ENCODE measurements around the gene GPX3. TPM values are rescaled to one million over a fixed set of nuclear protein-coding genes. Genes with fewer than 3 reads are reported as not detected.

The GPX3 gene
- total and polyA plus RNA-seq, 10 of the 15 experiments (the other 5 are each of a cell fraction or from before 2014, with no cell fraction given) = 0.04 to 1.0 (median 0.15) TPM; not detected in 3

DNA sequence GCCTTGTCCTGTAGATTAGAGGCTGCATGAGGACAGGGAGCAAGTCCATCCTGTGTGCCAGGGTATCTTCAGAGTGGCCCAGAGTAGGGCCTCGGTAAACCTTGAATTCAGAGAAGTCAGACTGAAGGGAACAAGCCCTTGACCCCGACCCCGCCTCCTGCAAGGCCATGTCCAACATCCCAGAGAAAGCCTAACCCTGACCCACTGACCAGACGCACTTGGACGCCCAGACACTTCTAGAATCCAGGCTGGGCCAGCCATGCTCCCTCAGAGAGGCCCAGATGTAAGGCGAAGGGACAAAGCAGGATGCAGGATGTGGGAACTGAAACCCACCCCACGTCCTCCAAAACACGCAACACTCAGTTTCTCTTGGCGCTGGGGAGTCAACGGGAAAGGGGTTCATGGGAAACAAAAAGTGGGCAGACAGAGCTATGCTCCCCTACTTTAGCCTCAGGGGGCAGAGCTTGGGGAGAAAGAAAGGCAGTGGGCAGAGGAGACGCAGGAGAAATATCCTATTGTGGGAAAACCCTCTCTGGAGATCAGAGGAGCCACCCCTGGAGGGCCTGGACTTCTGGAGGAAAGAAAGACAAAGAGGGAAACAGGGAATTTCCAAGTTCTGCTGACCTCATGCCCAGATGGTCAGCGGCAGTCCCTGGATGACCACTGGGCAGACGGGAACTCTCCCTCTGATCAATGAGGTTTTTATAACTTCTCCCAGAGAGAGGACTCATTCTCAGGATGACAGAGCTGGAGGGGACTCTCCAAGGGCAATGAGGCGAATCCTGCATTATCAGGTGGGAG lies 47.4 kb downstream of the GPX3 start (continued):
- TF ChIP-seq, protein P1, sequence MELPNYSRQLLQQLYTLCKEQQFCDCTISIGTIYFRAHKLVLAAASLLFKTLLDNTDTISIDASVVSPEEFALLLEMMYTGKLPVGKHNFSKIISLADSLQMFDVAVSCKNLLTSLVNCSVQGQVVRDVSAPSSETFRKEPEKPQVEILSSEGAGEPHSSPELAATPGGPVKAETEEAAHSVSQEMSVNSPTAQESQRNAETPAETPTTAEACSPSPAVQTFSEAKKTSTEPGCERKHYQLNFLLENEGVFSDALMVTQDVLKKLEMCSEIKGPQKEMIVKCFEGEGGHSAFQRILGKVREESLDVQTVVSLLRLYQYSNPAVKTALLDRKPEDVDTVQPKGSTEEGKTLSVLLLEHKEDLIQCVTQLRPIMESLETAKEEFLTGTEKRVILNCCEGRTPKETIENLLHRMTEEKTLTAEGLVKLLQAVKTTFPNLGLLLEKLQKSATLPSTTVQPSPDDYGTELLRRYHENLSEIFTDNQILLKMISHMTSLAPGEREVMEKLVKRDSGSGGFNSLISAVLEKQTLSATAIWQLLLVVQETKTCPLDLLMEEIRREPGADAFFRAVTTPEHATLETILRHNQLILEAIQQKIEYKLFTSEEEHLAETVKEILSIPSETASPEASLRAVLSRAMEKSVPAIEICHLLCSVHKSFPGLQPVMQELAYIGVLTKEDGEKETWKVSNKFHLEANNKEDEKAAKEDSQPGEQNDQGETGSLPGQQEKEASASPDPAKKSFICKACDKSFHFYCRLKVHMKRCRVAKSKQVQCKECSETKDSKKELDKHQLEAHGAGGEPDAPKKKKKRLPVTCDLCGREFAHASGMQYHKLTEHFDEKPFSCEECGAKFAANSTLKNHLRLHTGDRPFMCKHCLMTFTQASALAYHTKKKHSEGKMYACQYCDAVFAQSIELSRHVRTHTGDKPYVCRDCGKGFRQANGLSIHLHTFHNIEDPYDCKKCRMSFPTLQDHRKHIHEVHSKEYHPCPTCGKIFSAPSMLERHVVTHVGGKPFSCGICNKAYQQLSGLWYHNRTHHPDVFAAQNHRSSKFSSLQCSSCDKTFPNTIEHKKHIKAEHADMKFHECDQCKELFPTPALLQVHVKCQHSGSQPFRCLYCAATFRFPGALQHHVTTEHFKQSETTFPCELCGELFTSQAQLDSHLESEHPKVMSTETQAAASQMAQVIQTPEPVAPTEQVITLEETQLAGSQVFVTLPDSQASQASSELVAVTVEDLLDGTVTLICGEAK (IDR thresholded peaks at IDR 0.05; ENCODE audit: borderline replicate concordance) = no peak
- TF ChIP-seq BHLHE40 (IDR thresholded peaks at IDR 0.05; ENCODE audit: borderline replicate concordance in 1 of 2, low read depth in 2 of 2, low read length in 1 of 2) = no peak
- no peak for TF ChIP-seq PAX8 (IDR thresholded peaks at IDR 0.05)
- no peak for TF ChIP-seq SREBF1 (IDR thresholded peaks at IDR 0.05; ENCODE audit: low read length)
- TF ChIP-seq SMAD1 (IDR thresholded peaks at IDR 0.05; ENCODE audit: low read depth, partially characterized antibody) = no peak
- TF ChIP-seq, protein P2, sequence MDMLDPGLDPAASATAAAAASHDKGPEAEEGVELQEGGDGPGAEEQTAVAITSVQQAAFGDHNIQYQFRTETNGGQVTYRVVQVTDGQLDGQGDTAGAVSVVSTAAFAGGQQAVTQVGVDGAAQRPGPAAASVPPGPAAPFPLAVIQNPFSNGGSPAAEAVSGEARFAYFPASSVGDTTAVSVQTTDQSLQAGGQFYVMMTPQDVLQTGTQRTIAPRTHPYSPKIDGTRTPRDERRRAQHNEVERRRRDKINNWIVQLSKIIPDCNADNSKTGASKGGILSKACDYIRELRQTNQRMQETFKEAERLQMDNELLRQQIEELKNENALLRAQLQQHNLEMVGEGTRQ (IDR thresholded peaks at IDR 0.05; ENCODE audit: borderline replicate concordance, low read depth, low read length) = no peak
- no peak for TF ChIP-seq CEBPB (IDR thresholded peaks at IDR 0.05; ENCODE audit: borderline replicate concordance in 1 of 2, low read depth in 2 of 2, low read length in 2 of 2)
- TF ChIP-seq E2F4 (IDR thresholded peaks at IDR 0.05; ENCODE audit: low read depth, low read length) = no peak
- TF ChIP-seq ZNF622 (IDR thresholded peaks at IDR 0.05) = no peak
- no peak for TF ChIP-seq SKIL (IDR thresholded peaks at IDR 0.05; ENCODE audit: low read depth, poor library complexity, severe bottlenecking)
- TF ChIP-seq, protein P3, sequence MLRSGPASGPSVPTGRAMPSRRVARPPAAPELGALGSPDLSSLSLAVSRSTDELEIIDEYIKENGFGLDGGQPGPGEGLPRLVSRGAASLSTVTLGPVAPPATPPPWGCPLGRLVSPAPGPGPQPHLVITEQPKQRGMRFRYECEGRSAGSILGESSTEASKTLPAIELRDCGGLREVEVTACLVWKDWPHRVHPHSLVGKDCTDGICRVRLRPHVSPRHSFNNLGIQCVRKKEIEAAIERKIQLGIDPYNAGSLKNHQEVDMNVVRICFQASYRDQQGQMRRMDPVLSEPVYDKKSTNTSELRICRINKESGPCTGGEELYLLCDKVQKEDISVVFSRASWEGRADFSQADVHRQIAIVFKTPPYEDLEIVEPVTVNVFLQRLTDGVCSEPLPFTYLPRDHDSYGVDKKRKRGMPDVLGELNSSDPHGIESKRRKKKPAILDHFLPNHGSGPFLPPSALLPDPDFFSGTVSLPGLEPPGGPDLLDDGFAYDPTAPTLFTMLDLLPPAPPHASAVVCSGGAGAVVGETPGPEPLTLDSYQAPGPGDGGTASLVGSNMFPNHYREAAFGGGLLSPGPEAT (IDR thresholded peaks at IDR 0.05; ENCODE audit: low read depth) = peak; percentile 48; the same call in 1 of the 2 replicates
- TF ChIP-seq ZNF24 (IDR thresholded peaks at IDR 0.05) = no peak
- TF ChIP-seq SIN3A (IDR thresholded peaks at IDR 0.05; ENCODE audit: low read depth, low read length) = no peak
- TF ChIP-seq RAD51 (IDR thresholded peaks at IDR 0.05) = no peak
- no peak for TF ChIP-seq ZNF384 (IDR thresholded peaks at IDR 0.05; ENCODE audit: borderline replicate concordance, low read depth, low read length)
- TF ChIP-seq CHD4 (IDR thresholded peaks at IDR 0.05) = no peak
- no peak for TF ChIP-seq IRF5 (IDR thresholded peaks at IDR 0.05; ENCODE audit: borderline replicate concordance)
- TF ChIP-seq CREM (IDR thresholded peaks at IDR 0.05; ENCODE audit: low read depth) = peak; percentile 33; the same call in 1 of the 2 replicates
